GM12892 (cell line): Measurements from ENCODE around the gene EYS.
"Not testable (repeated sequence)": the region's sequence is repeated elsewhere in the genome, so short reads cannot be mapped to it uniquely, and the experiment has no call there.

Experiments used
- DNase-seq: peaks from one replicate; pipeline ENCODE4 v3.0.0; 2011; ENCODE audit not compliant: insufficient read length
- FAIRE-seq: peaks from 2 replicates; lab custom pipeline; 2011; peaks lifted over from hg19 to GRCh38; lab: Jason Lieb, UNC
- POLR2A ChIP-seq: IDR thresholded peaks from 2 replicates; pipeline ENCODE4 v1.6.1; 2011; ENCODE audit warnings: low read depth, low read length, control low read depth
- POLR2AphosphoS5 ChIP-seq: IDR thresholded peaks from 2 replicates; pipeline ENCODE4 v1.6.1; 2011; ENCODE audit warnings: low read depth, low read length, control low read depth
- TAF1 ChIP-seq: IDR thresholded peaks from 2 replicates; pipeline ENCODE4 v1.6.1; 2011; ENCODE audit warnings: low read depth, mild to moderate bottlenecking, control low read depth, low read length, borderline replicate concordance

Gene EYS

GRCh38 chr6:63774961-63775360 is 1932.1 kb downstream of the EYS start:
- peak; percentile 21 for FAIRE-seq
- TF ChIP-seq POLR2AphosphoS5 (no peak), TAF1 (no peak), POLR2A (no peak)

GRCh38 chr6:63773200-63773599 is 1933.8 kb downstream of the EYS start:
- FAIRE-seq (no peak), DNase-seq (no peak)
- TF ChIP-seq POLR2AphosphoS5 (no peak), TAF1 (no peak), POLR2A (no peak)

More at GRCh38 chr6:63774961-63775360, 1932.1 kb downstream of the EYS start:
- no peak for DNase-seq

GRCh38 chr6:63765828-63766227 is 1941.2 kb downstream of the EYS start:
- FAIRE-seq (peak; percentile 46), DNase-seq (no peak)
- no peak for TF ChIP-seq POLR2A
- no peak for TF ChIP-seq POLR2AphosphoS5
- no peak for TF ChIP-seq TAF1

GRCh38 chr6:63764318-63764916 is 1942.6 kb downstream of the EYS start:
- no peak for TF ChIP-seq POLR2AphosphoS5
- no peak for FAIRE-seq
- no peak for DNase-seq

GRCh38 chr6:63760199-63760598 is 1946.8 kb downstream of the EYS start:
- TF ChIP-seq POLR2AphosphoS5 (no peak), TAF1 (no peak), POLR2A (no peak)
- no peak for DNase-seq
- FAIRE-seq = no peak

- DNase-seq = no peak
- no peak for FAIRE-seq
- TF ChIP-seq POLR2A (no peak), TAF1 (no peak), POLR2AphosphoS5 (no peak)
Observed at GRCh38 chr6:63759605-63760105, 1947.4 kb downstream of the EYS start.

GRCh38 chr6:63757826-63758225 is 1949.2 kb downstream of the EYS start:
- DNase-seq (no peak), FAIRE-seq (peak; percentile 74)
- TF ChIP-seq TAF1 = no peak
- no peak for TF ChIP-seq POLR2A
- no peak for TF ChIP-seq POLR2AphosphoS5

GRCh38 chr6:63757275-63757674 is 1949.8 kb downstream of the EYS start:
- DNase-seq, FAIRE-seq: not testable (repeated sequence)

GRCh38 chr6:63750400-63750799 is 1956.6 kb downstream of the EYS start:
- no peak for TF ChIP-seq POLR2AphosphoS5
- TF ChIP-seq TAF1 = no peak
- no peak for TF ChIP-seq POLR2A
- FAIRE-seq = no peak
- no peak for DNase-seq

- FAIRE-seq (no peak), DNase-seq (no peak)
Observed at GRCh38 chr6:63745784-63746183, 1961.2 kb downstream of the EYS start.

GRCh38 chr6:63744810-63745209 is 1962.2 kb downstream of the EYS start:
- no peak for DNase-seq
- no peak for TF ChIP-seq TAF1
- no peak for TF ChIP-seq POLR2AphosphoS5
- TF ChIP-seq POLR2A = no peak
- FAIRE-seq = no peak

More at GRCh38 chr6:63745784-63746183, 1961.2 kb downstream of the EYS start:
- TF ChIP-seq POLR2A (no peak), TAF1 (no peak), POLR2AphosphoS5 (no peak)

GRCh38 chr6:63743691-63744090 is 1963.3 kb downstream of the EYS start:
- no peak for TF ChIP-seq POLR2A
- TF ChIP-seq POLR2AphosphoS5 = no peak
- no peak for TF ChIP-seq TAF1
- FAIRE-seq (no peak), DNase-seq (no peak)
